AG10803 (cell line): ENCODE measurements around the gene GABRB2.

ENCODE experiments used
- DNase-seq: peaks from one replicate; pipeline ENCODE4 v3.0.0; 2010; ENCODE audit warnings: low read depth
- H3K4me3 ChIP-seq: 2 replicates; pipeline ENCODE4 v1.5.1; 2011; ENCODE audit warnings: mild to moderate bottlenecking, low read length, control low read depth
- CTCF ChIP-seq: conservative IDR thresholded peaks from 2 replicates; pipeline ENCODE4 v1.5.1; 2011; ENCODE audit warnings: mild to moderate bottlenecking, low read length, control low read depth, inconsistent platforms

GABRB2 gene

DNA sequence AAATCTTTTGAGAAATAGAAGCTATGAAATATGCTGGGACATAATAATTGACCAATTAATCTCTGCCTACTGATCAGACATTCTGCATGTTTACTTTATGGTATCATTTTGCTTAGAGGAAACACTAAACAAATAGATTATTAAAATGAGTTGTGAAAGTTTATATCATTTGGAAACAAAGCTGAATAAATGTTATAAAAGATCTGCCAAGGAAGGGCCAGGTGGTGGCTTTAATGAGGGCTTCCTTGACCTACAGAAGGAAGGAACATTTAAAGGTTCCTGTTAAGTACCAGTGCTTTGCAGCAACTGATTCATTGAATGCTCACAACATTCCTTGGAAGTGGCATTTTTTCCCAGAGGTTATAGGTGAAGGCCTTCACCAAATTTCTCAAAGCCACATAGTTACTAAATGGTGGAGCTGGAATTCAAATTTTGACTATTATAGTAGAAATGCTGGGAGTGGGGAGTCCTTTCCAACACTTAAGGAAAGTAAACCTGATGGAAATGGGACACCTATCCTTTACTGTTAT, 250.7 kb downstream of the GABRB2 start:
- no peak overlapping the region for H3K4me3 ChIP-seq
- TF ChIP-seq CTCF, result no peak
- DNase-seq, result no peak

DNA sequence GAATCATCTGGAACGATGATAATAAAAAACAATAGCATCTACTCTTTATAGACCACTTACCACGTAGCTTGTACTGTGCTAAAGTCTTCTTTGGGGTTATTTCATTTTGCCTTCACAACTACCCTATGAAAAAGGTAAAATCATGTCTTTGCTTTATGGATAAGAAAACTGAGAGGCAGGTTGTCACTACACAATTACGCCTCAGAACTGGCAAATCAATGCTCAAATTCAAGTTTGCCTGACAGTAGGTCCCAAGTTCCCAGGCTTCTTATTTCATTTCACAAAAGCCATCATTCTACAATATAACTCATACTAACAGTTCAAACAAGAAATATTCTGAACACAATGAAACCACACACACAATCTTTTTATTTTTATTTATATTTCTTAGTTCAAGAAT, 258.5 kb downstream of the GABRB2 start:
- H3K4me3 ChIP-seq, result no peak overlapping the region
- no peak for DNase-seq
- no peak for TF ChIP-seq CTCF

- no peak overlapping the region for H3K4me3 ChIP-seq
- TF ChIP-seq CTCF, result no peak
- DNase-seq, result no peak
Measured at GRCh38 chr5:161287436-161287835, 259.1 kb downstream of the GABRB2 start.

DNA sequence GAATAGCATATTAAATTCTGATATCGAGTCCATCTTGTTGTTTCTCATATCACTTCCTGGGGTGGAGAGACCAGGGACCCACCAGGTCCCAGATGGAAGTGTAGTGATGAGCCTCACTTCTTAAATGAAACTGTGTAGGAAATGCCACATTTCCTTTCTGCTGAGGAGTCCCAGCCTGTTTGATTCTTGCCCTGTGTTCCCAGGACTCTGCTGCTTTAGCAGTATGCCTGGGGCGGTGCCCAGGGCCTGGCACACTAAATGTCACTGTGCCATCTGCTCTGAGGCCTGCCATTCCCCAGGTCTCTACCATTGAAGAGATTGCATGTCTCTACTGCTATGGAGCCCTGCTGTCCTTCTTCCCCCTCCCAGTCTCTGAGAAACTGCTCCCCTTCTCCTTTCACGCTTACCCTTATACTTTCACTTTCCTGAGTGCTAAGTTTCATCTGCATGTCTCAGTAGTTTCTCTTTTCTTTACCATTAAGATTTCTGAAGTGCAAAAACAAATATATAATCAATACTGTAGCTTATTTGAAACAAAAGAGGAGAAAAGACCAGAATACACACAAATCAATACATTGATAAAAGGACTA, 260.4 kb downstream of the GABRB2 start:
- no peak for DNase-seq
- H3K4me3 ChIP-seq, result no peak overlapping the region
- TF ChIP-seq CTCF, result no peak

DNA sequence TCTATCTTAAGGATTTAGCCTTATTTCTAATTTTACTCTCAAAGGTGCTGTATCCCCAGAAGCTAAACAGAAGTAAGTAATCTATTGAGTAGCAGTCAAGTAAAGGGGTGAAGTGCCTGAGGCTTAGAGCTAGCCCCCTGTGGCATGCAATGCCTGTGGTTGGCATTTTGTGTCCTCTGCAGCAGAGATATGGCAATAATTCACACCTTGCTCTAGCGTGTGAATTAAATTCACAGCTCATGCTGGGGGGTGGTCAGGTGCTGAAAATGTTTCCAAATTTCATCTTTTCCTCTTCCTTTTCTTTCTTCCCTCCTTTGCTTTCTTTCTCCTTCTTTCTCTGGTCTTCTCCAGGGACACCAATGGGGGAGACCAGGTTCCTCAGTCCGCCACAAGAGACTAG, 262.1 kb downstream of the GABRB2 start:
- no peak for DNase-seq
- no peak overlapping the region for H3K4me3 ChIP-seq
- no peak for TF ChIP-seq CTCF

- no peak overlapping the region for H3K4me3 ChIP-seq
- TF ChIP-seq CTCF, result no peak
- DNase-seq, result no peak
Measured at GRCh38 chr5:161283296-161283695, 263.2 kb downstream of the GABRB2 start.
